Omental fat pad (tissue), 4 donors: ENCODE results near the gene ADGRB3. TPM values are rescaled to one million over a fixed set of nuclear protein-coding genes. Genes with fewer than 3 reads are reported as not detected.
A peak's percentile ranks its signal among the peaks of the same experiment; 100 is the strongest.

Source experiments
- ATAC-seq: fragments of 150-250 bp; one replicate; pipeline ENCODE4 v1.9.1; 2016; ENCODE audit warnings: mild to moderate bottlenecking, moderate library complexity; ENCODE audit not compliant: low FRiP score
- DNase-seq: peaks from one replicate; pipeline ENCODE4 v3.0.0-alpha.2; 2019; ENCODE audit warnings: low spot score
- CTCF ChIP-seq, 3 donors: fragments of 450-650 bp; IDR thresholded peaks; one replicate each; pipeline ENCODE4 v1.5.1; 2016 to 2017; ENCODE audit warnings: antibody characterized with exemption in 3 of 3, mild to moderate bottlenecking in 3 of 3, moderate library complexity in 2 of 3
- total RNA-seq, 4 donors: library from RNA; depleted of rRNA; stranded (reverse); fragments of >200 nt; gene quantifications; one replicate each; pipeline ENCODE4 v1.1.0, GENCODE V29; 2016

ADGRB3 gene
- total RNA-seq, 4 donors from 2014 or later, result 0.84 to 4.4 (median 1.9) TPM

DNA sequence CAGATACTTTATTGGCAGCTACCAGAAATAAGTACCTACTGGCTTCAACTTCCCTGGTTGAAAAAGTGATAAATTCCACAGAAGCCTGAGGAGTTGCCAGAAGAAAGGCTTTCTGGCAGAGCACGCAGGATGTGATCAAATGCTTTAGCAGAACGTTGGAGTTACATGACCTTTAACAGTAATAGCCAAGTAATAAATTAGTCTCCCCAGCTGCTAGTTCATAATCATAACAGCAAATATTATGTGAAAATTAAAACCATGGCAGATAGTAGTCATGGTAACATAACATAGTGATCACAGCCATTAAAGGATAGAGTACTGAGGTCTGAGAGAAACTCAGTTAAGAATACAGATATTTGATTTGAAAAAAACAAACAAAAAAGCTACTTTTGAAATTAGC is 567.7 kb downstream of the ADGRB3 start:
- DNase-seq (no peak), ATAC-seq (no peak)
- TF ChIP-seq CTCF (IDR thresholded peaks at IDR 0.05), result no peak

- ATAC-seq (no peak), DNase-seq (no peak)
- no peak for TF ChIP-seq CTCF (IDR thresholded peaks at IDR 0.05)
Measured at GRCh38 chr6:69216127-69216526, 581.0 kb downstream of the ADGRB3 start.

DNA sequence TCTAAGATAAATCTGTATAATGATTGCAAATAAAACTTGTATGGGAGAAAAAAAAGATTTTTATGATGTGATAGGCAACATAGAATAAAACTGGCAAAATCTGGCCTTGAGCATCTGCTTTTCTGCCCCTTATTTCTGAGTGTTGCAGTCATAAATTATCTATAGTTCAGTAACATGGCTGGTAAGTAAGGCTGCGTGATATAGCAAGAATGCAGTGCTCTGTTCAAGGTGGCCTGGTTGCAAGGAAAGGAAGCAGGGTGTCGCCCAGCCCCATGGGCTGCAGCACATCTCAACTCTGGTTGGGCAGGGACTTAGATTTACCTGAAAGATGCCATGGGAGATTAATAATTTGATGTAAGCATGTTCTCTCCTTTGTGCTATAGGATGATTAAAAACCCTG is 582.3 kb downstream of the ADGRB3 start:
- ATAC-seq, result no peak
- TF ChIP-seq CTCF (IDR thresholded peaks at IDR 0.05), result no peak
- DNase-seq, result no peak

DNA sequence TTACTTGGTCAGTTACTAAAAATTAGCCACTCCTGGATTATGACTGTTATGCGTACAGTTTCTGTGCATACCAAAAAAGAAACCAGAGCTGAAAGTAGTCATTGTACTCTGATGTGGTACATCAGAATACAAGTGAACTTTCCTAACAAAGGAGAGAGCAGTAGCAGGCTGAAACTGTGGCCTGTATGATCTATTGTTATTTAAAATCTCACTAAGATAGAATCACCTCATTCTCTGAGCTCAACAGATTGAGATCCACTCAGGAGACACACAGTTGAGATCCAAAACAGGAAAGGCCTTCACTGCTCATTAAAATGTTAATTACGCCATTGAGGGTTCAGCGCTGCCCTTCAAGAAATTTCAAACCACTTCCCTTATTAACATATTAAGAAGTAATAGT is 585.3 kb downstream of the ADGRB3 start:
- no peak for ATAC-seq

GRCh38 chr6:69232008-69232407 is 596.9 kb downstream of the ADGRB3 start:
- no peak for TF ChIP-seq CTCF (IDR thresholded peaks at IDR 0.05)
- DNase-seq, result no peak
- ATAC-seq, result no peak

More for the DNA sequence above, 585.3 kb downstream of the ADGRB3 start:
- TF ChIP-seq CTCF (IDR thresholded peaks at IDR 0.05), result no peak
- DNase-seq, result no peak

DNA sequence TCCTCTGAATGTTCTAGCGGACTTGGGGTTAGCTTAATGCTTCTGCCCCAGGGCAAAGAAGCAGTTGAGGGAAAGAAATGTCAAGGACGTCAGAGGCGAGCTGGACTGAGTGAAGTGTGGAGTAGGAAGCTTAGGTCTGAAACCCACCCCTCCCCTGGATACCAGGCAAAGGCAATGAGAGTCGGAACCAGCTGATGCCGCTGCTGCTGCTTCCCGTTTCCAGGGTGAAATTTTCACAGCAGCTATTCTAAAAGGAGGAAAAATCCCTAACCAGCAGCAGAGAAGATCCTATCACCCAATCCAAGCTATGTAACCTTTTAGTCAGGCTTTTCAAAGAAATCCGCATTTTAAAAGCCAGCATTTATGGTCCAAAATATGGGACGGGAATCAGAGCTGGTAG is 597.4 kb downstream of the ADGRB3 start:
- ATAC-seq, result no peak
- TF ChIP-seq CTCF (IDR thresholded peaks at IDR 0.05), result no peak
- no peak for DNase-seq

- DNase-seq (no peak), ATAC-seq (peak; percentile 76)
- TF ChIP-seq CTCF (IDR thresholded peaks at IDR 0.05), result no peak
Measured at GRCh38 chr6:69232911-69233448, 597.9 kb downstream of the ADGRB3 start.
